ENCODE results near the gene TNFRSF8. TPM values are rescaled to one million over a fixed set of nuclear protein-coding genes. Genes with fewer than 3 reads are reported as not detected.

TNFRSF8 gene
- total and polyA plus RNA-seq, 2 of the 13 experiments (the other 11 are each of a cell fraction or from before 2014, with no cell fraction given), result not detected

DNA sequence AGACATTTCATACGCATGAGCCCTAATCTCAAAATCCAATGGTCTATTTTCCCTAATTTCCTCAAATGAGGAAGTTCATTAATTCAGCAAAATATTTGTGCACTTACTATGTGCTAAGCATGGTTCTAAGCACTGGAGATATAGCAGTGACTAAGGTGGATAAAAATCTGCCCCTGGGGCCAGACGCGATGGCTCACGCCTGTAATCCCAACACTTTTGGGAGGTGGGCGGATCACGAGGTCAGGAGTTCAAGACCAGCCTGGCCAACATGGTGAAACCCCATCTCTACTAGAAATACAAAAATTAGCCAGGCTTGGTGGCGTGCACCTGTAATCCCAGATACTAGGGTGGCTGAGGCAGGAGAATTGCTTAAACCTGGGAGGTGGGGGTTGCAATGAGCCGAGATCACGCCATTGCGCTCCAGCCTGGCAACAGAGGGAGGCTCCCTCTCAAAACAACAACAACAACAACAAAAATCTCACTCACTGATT is 48.1 kb upstream of the TNFRSF8 start:
- POLR2A ChIA-PET, result no interaction called here
- Histone ChIP-seq H3K4me3 (replicated peaks in 1 of 3; ENCODE audit: insufficient read depth in 1 of 3, low read depth in 2 of 3, low read length in 3 of 3) (no peak overlapping the region), H3K4me2 (ENCODE audit: low read depth, low read length) (no peak overlapping the region), H3K27me3 (ENCODE audit: control insufficient read depth in 1 of 2, insufficient read depth in 2 of 2, low read length in 2 of 2) (no peaks in the 10 kb centered on the region), H3K36me3 (replicated peaks in 1 of 2; ENCODE audit: control insufficient read depth in 1 of 2, insufficient read depth in 2 of 2, low read length in 2 of 2) (peaks cover 18 to 29% of the 10 kb centered on the region in 2 experiments), H3K27ac (ENCODE audit: extremely low read length, insufficient read depth, low read length) (no peak overlapping the region), H2AFZ (ENCODE audit: low read length) (no peak overlapping the region), H3K9ac (ENCODE audit: insufficient read depth, low read depth, low read length) (no peak overlapping the region), H3K9me3 (ENCODE audit: low read length) (no peaks in the 10 kb centered on the region), H3K4me1 (ENCODE audit: insufficient read depth, low read length) (peaks cover 1% of the 10 kb centered on the region; the same call in 1 of the 2 replicates), H3K79me2 (ENCODE audit: insufficient read depth, low read length) (peaks cover 3% of the 10 kb centered on the region), H4K20me1 (ENCODE audit: insufficient read depth, low read length) (no peaks in the 10 kb centered on the region)
- intact Hi-C loops (cut with micrococcal nuclease; ENCODE audit: unreplicated experiment) (no loop called here), in situ Hi-C loops (cut with HindIII; ENCODE audit: extremely low pct_ligation_motif_present, low pct_unique_long_range_greater_than_20kb) (no loop called here)
- no peak for TF ChIP-seq KDM1A (CRISPR knock-in tag; IDR thresholded peaks at IDR 0.05)
- no TSS peak for BruUV-seq (replicated peaks)
- no peak for DNase-seq (ENCODE audit: low spot score)
- no peak for FAIRE-seq
- CTCF ChIA-PET (ENCODE audit: low intra/inter-chr PET ratio, low total read pairs), result no interaction called here
- WGBS (ENCODE audit: low lambda C conversion rate), result 94% methylated on average over 10 of the region's 10 CpGs
- ATAC-seq, result no peak

DNA sequence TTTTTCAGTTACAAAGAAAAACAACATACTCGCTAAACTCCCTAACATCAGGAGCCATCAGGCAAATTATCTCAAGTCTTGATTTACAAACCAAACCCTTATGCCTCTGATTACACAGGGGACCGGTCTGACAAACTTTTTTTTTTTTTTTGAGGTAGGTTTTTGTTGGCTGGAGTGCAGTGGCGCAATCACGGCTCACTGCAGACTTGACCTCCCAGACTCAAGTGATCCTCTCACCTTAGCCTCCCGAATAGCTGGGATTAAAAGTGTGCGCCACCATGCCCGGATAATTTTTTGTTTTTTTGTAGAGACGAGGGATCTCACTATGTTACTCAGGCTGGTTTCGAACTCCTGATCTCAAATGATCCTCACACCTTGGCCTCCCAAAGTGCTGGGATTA is 47.6 kb upstream of the TNFRSF8 start:
- ChIA-PET CTCF (ENCODE audit: low intra/inter-chr PET ratio, low total read pairs) (no interaction called here), POLR2A (no interaction called here)
- DNase-seq (ENCODE audit: low spot score) (no peak), ATAC-seq (no peak), FAIRE-seq (no peak)
- Histone ChIP-seq H3K4me1 (ENCODE audit: insufficient read depth, low read length) (peaks cover 6% of the 10 kb centered on the region), H3K4me2 (ENCODE audit: low read depth, low read length) (no peak overlapping the region), H3K4me3 (replicated peaks in 1 of 3; ENCODE audit: insufficient read depth in 1 of 3, low read depth in 2 of 3, low read length in 3 of 3) (no peak overlapping the region), H3K9me3 (ENCODE audit: low read length) (no peaks in the 10 kb centered on the region), H3K27me3 (ENCODE audit: control insufficient read depth in 1 of 2, insufficient read depth in 2 of 2, low read length in 2 of 2) (no peaks in the 10 kb centered on the region), H3K27ac (ENCODE audit: extremely low read length, insufficient read depth, low read length) (no peak overlapping the region), H4K20me1 (ENCODE audit: insufficient read depth, low read length) (no peaks in the 10 kb centered on the region), H3K79me2 (ENCODE audit: insufficient read depth, low read length) (peaks cover 6% of the 10 kb centered on the region), H2AFZ (ENCODE audit: low read length) (no peak overlapping the region), H3K36me3 (replicated peaks in 1 of 2; ENCODE audit: control insufficient read depth in 1 of 2, insufficient read depth in 2 of 2, low read length in 2 of 2) (peaks cover 17 to 24% of the 10 kb centered on the region in 2 experiments), H3K9ac (ENCODE audit: insufficient read depth, low read depth, low read length) (no peak overlapping the region)
- in situ Hi-C loops (cut with HindIII; ENCODE audit: extremely low pct_ligation_motif_present, low pct_unique_long_range_greater_than_20kb) (no loop called here), intact Hi-C loops (cut with micrococcal nuclease; ENCODE audit: unreplicated experiment) (no loop called here)
- BruUV-seq (replicated peaks), result no TSS peak
- 95% methylated on average over 9 of the region's 9 CpGs for WGBS (ENCODE audit: low lambda C conversion rate)
- TF ChIP-seq ZNF572 (CRISPR knock-in tag; IDR thresholded peaks at IDR 0.05) (no peak), TCF12 (IDR thresholded peaks at IDR 0.05) (no peak), TCF12 (CRISPR knock-in tag; IDR thresholded peaks at IDR 0.05) (no peak), EP300 (IDR thresholded peaks at IDR 0.05; ENCODE audit: low read depth in 2 of 2, low read length in 2 of 2) (no peak), EP300 (CRISPR knock-in tag; IDR thresholded peaks at IDR 0.05; ENCODE audit: borderline replicate concordance) (no peak), REPIN1 (CRISPR knock-in tag; IDR thresholded peaks at IDR 0.05; ENCODE audit: borderline replicate concordance, low read depth) (no peak), RFXAP (CRISPR knock-in tag; IDR thresholded peaks at IDR 0.05; ENCODE audit: borderline replicate concordance) (no peak), DNMT1 (CRISPR knock-in tag; IDR thresholded peaks at IDR 0.05) (no peak), ZNF878 (CRISPR knock-in tag; IDR thresholded peaks at IDR 0.05) (no peak), AKAP8 (CRISPR knock-in tag; IDR thresholded peaks at IDR 0.05) (no peak)
- TF ChIP-seq, protein P1, sequence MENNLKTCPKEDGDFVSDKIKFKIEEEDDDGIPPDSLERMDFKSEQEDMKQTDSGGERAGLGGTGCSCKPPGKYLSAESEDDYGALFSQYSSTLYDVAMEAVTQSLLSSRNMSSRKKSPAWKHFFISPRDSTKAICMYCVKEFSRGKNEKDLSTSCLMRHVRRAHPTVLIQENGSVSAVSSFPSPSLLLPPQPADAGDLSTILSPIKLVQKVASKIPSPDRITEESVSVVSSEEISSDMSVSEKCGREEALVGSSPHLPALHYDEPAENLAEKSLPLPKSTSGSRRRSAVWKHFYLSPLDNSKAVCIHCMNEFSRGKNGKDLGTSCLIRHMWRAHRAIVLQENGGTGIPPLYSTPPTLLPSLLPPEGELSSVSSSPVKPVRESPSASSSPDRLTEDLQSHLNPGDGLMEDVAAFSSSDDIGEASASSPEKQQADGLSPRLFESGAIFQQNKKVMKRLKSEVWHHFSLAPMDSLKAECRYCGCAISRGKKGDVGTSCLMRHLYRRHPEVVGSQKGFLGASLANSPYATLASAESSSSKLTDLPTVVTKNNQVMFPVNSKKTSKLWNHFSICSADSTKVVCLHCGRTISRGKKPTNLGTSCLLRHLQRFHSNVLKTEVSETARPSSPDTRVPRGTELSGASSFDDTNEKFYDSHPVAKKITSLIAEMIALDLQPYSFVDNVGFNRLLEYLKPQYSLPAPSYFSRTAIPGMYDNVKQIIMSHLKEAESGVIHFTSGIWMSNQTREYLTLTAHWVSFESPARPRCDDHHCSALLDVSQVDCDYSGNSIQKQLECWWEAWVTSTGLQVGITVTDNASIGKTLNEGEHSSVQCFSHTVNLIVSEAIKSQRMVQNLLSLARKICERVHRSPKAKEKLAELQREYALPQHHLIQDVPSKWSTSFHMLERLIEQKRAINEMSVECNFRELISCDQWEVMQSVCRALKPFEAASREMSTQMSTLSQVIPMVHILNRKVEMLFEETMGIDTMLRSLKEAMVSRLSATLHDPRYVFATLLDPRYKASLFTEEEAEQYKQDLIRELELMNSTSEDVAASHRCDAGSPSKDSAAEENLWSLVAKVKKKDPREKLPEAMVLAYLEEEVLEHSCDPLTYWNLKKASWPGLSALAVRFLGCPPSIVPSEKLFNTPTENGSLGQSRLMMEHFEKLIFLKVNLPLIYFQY (CRISPR knock-in tag; IDR thresholded peaks at IDR 0.05; ENCODE audit: borderline replicate concordance), result no peak
